ENCODE results near the gene KRT25.

The KRT25 gene, protein sequence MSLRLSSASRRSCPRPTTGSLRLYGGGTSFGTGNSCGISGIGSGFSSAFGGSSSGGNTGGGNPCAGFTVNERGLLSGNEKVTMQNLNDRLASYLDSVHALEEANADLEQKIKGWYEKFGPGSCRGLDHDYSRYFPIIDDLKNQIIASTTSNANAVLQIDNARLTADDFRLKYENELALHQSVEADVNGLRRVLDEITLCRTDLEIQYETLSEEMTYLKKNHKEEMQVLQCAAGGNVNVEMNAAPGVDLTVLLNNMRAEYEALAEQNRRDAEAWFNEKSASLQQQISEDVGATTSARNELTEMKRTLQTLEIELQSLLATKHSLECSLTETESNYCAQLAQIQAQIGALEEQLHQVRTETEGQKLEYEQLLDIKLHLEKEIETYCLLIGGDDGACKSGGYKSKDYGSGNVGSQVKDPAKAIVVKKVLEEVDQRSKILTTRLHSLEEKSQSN

GRCh38 chr17:40755231-40755630 is at the start of gene KRT25:
Gene KRT25 (minus strand): TSS chr17:40755331. CDS start chr17:40755271, 60 bp downstream.
- DNase-seq (ENCODE audit: low read depth in 2 of 2), result no peak

DNA sequence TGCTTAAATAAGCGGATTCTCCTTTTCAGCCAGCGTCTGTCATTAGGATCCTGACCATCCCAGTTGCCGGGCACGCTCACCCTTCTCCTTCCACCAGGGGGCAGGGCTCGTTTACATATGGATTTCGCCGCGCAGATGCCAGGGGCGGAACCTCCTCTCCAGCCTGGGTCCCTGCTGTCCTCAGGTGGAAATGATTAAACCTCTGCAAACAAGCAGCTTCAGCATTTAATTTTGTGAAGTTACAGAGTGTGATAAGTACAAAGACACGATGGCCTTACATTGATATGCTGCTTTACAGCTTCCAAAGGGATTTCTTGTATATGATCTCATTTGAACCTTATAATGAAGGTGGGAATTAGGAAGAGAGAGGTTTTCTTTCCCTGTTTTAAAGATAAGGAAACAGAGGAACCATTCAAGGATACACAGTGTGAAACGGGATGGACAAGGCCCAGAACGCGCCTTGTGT is 48.5 kb upstream of the KRT25 start:
- DNase-seq (ENCODE audit: low read depth in 2 of 2), result peak; percentile 42 to 49

GRCh38 chr17:40801157-40801556 is 46.0 kb upstream of the KRT25 start:
- DNase-seq (ENCODE audit: low read depth in 2 of 2), result no peak

- DNase-seq (ENCODE audit: low read depth in 2 of 2), result no peak
Observed at GRCh38 chr17:40800381-40800780, 45.2 kb upstream of the KRT25 start.

- DNase-seq (ENCODE audit: low read depth in 2 of 2), result no peak
Observed at GRCh38 chr17:40799859-40800258, 44.7 kb upstream of the KRT25 start, which contains the start of gene KRT28. Gene KRT28 (minus strand): TSS chr17:40799959. CDS start chr17:40799893, 66 bp downstream.

DNA sequence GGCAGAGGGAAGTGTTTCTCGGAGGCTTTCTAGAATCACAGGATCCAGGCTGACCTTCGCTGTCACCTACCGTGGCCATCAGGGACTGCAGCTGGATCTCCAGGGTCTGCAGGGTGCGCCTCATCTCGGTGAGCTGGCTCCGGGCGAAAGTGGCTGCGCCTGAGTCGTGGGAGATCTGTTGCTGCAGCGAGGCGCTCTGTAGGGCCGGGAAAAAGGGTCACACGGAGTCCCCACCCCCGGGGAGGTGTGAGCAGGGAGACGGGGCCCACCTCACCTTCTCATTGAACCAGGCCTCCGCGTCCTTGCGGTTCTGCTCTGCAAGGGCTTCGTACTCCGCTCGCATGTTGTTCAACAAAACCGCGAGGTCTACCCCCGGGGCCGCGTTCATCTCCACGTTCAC is 41.7 kb upstream of the KRT25 start:
- no peak for DNase-seq (ENCODE audit: low read depth in 2 of 2)

GRCh38 chr17:40795019-40795667 is 40.0 kb upstream of the KRT25 start:
- DNase-seq (ENCODE audit: low read depth in 2 of 2), result no peak

- DNase-seq (ENCODE audit: low read depth in 2 of 2), result no peak
Observed at GRCh38 chr17:40794466-40794865, 39.3 kb upstream of the KRT25 start.

DNA sequence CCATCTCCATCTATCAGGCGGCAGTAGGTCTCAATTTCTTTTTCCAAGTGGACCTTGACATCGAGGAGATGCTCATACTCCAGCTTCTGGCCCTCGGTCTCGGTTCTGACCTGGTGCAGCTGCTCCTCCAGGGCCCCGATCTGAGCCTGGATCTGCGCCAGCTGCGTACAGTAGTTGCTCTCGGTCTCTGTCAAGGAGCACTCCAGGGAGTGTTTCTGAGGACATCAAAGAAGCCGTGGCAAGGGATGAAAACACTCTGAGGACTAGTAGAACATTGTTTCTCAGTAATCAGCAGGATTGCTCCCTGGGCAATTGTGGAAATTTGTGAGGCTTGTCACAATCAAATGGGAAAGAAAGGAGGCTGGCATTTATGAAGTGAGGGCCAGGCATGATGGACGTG is 38.7 kb upstream of the KRT25 start:
- no peak for DNase-seq (ENCODE audit: low read depth in 2 of 2)

GRCh38 chr17:40791787-40792436 is 36.8 kb upstream of the KRT25 start:
- DNase-seq (ENCODE audit: low read depth in 2 of 2), result no peak

DNA sequence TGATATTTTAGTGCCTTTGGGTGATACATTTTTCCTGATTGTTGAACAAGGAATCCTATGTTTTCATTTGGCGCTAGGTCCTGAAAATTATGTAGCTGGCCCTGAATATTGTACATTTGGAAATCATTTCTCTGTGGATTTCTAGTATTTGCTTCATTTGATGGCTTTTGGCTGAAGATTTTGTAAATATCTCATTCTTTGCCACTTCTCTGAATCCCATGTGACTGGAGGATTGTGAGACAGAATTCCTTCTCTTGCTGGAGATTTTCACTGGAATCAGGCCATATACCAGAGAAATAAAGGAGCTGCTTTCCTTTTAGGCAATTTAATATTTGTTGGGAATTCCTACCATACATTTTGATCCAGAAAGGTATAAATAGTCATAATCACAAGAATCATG is 36.0 kb upstream of the KRT25 start:
- DNase-seq (ENCODE audit: low read depth in 2 of 2), result no peak

- DNase-seq (ENCODE audit: low read depth in 2 of 2), result no peak
Observed at GRCh38 chr17:40782450-40782849, 27.3 kb upstream of the KRT25 start, which contains the start of gene KRT27. Gene KRT27 (minus strand): TSS chr17:40782550. CDS start chr17:40782493, 57 bp downstream.

DNA sequence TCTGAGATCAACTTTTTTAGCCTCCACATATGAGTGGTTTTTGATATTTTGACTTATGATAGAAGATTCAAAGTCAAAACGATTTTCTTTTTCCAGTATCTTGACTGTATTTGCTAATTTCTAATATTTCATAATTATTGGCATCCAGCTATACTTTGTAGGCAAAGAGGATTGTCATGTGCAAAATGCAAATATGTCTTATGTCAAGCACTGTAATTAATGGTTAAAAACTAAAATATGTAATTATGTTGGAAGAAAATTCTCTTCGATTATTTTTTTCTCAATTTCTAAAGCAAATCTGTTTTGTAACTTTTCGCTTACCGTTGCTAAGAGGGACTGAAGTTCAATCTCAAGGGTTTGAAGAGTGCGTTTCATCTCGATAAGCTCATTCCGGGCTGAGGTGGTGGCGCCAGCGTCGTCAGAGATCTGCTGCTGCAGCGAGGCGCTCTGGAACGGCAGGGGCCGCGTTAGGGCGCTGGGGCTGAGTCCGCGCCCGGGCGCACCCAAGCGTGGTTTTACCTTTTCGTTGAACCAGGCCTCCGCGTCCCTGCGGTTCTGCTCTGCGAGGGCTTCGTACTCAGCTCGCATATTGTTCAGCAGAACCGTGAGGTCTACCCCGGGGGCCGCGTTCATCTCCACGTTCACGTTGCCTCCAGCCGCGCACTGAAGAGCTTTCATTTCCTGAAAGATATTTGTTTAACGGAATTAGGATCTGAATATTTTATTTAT is 24.2 kb upstream of the KRT25 start:
- DNase-seq (ENCODE audit: low read depth in 2 of 2), result no peak

- DNase-seq (ENCODE audit: low read depth in 2 of 2), result no peak
Observed at GRCh38 chr17:40778461-40778860, 23.3 kb upstream of the KRT25 start.

DNA sequence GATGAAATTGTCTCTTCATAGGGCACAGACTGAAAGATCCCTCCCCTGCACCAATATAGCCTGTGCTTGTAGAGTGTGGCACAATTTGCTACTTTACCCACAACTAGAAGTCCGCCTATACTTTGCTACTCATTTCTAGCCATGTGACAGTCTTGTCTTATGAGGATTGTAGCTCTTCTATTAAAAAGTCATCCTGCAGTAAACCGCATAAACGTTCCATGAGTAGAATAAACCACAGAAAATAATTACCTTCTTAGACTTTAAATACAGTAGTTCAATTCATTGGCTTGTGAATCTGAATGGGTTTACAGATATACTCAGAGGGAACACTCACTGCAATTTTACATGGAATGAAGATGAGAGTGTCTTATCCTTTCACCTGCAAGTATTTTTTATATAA is 22.8 kb upstream of the KRT25 start:
- no peak for DNase-seq (ENCODE audit: low read depth in 2 of 2)

GRCh38 chr17:40777459-40777858 is 22.3 kb upstream of the KRT25 start:
- DNase-seq (ENCODE audit: low read depth in 2 of 2), result no peak

DNA sequence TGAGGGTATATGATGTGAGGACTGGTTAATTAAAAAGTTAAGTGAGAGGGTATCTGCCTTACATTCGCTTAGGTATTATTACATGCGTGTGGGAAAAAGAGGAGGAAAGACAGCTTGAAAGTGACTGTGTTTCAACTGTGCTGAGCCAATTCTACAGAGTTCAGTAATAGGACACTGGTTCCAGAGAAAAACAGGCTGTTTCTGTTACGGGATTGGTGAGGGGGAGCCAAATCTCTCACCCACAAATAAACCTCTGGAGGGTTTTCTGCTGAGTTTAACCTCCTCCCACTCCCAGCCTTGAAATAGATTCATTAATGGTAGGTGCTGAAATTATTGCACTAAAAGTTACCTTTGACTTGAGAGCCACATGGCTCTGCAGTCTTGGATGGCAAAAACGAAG is 20.8 kb upstream of the KRT25 start:
- no peak for DNase-seq (ENCODE audit: low read depth in 2 of 2)

GRCh38 chr17:40772101-40772500 is 17.0 kb upstream of the KRT25 start, which contains the start of gene KRT26:
Gene KRT26 (minus strand): TSS chr17:40772201. CDS start chr17:40772113, 88 bp downstream.
- DNase-seq (ENCODE audit: low read depth in 2 of 2), result no peak

DNA sequence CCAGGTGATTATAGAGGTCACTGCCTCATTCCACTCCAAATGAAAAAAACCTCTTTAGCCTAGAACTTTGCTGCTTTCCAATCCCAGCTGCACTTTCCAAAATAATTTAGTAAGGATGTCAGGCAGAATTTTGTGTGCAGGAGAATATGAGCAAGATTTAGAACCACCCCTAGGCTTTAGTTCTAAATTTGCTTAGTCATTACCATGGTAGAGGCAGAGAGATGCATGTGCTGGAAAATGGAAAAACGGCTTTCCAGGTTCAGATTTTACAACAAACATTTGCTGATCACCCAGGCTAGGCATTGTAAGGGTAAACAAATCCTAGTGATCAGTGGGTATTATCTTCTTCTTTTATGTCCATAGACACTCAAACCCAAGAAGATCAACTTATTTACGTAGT is 10.5 kb upstream of the KRT25 start:
- no peak for DNase-seq (ENCODE audit: low read depth in 2 of 2)

DNA sequence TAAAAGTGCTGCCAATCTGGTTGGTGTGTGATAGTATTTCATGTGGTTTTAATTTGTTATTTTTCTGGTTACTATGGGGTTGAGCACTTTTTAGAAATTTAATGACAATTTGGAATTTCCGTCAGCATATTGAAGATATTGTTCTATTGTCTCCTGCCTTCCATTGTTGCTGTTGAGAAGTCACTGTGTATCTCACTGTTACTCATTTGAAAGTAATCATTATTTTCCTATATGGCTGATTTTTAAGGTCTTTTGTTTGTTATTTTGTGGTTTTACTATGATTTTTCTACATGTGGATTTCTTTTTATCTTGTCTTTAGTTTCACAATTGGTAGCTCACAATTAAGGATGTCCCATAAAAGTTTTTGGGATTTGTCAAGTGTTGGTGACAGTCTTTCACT is 8.6 kb upstream of the KRT25 start:
- no peak for DNase-seq (ENCODE audit: low read depth in 2 of 2)
